Activated CD4-positive, alpha-beta T cell treated with anti-CD3 and anti-CD28 coated beads, Interleukin-2, amount 10 ng/mL, durations not matched to agents 7 days and 5 days (primary cell): Measurements from ENCODE around the gene GSX1. TPM values are rescaled to one million over a fixed set of nuclear protein-coding genes. Genes with fewer than 3 reads are reported as not detected.

Source experiments
- CTCF ChIA-PET: fragments of 350-600 bp; sonication (Branson Sonifier 250); formaldehyde crosslinking; loops from one replicate; lab custom pipeline; 2021; ENCODE audit warnings: antibody characterized with exemption; lab: Charles Lee
- POLR2A ChIA-PET: fragments of 350-600 bp; sonication (Branson Sonifier 250); formaldehyde crosslinking; loops from one replicate; lab custom pipeline; 2021; ENCODE audit warnings: antibody characterized with exemption; lab: Charles Lee
- DNase-seq: peaks from one replicate; pipeline ENCODE4 v3.0.0-alpha.2; 2020
- H3K27ac Mint-ChIP-seq: one replicate; pipeline ENCODE4 v1.8.0; 2021; ENCODE audit warnings: mild to moderate bottlenecking, moderate library complexity, mixed read lengths
- H3K27me3 Mint-ChIP-seq: one replicate; pipeline ENCODE4 v1.8.0; 2021; ENCODE audit warnings: mixed read lengths
- H3K36me3 Mint-ChIP-seq: one replicate; pipeline ENCODE4 v1.8.0; 2021; ENCODE audit warnings: low read depth, mixed read lengths
- H3K4me1 Mint-ChIP-seq: one replicate; pipeline ENCODE4 v1.8.0; 2021; ENCODE audit warnings: mixed read lengths
- H3K4me3 Mint-ChIP-seq: one replicate; pipeline ENCODE4 v1.8.0; 2021; ENCODE audit warnings: mild to moderate bottlenecking, moderate library complexity, mixed read lengths
- H3K9me3 Mint-ChIP-seq: one replicate; pipeline ENCODE4 v1.8.0; 2021; ENCODE audit warnings: mixed read lengths
- total RNA-seq, 2 experiments: library from RNA; stranded (reverse); gene quantifications; one replicate each; pipeline ENCODE4 v1.2.3, GENCODE V29; 2021

GSX1 gene
- total RNA-seq, 2 experiments from 2014 or later = not detected

DNA sequence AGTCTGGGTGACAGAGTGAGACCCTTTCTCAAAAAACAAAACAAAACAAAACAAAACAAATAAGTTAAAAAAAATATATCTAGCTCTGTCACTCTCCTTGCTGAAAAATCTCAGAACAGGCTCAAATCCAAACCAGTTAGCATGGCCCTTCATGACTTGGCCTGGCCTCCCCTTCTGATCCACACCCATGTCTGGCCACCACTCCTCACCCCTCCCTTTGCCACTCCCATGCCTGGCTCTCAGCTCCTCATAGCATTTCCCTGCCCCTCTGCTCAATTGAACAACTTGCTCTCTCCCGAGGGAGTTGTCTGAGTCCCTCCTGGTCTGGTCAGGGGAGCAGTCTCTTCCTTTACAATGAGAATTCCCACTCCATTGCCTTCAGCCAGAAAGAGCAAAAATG is 4.0 kb upstream of the GSX1 start:
- POLR2A ChIA-PET = no interaction called here
- CTCF ChIA-PET = interaction anchor here (2.0 kb wide), 1 partner anchor 38 kb away, joined by 5 read pairs; no protein-coding TSS in a partner anchor
- Mint-ChIP-seq H3K9me3 (no peaks in the 10 kb centered on the region), H3K4me3 (no peak overlapping the region), H3K27me3 (peaks cover 63% of the 10 kb centered on the region), H3K27ac (no peak overlapping the region), H3K4me1 (peaks cover 30% of the 10 kb centered on the region), H3K36me3 (no peaks in the 10 kb centered on the region)
- no peak for DNase-seq

DNA sequence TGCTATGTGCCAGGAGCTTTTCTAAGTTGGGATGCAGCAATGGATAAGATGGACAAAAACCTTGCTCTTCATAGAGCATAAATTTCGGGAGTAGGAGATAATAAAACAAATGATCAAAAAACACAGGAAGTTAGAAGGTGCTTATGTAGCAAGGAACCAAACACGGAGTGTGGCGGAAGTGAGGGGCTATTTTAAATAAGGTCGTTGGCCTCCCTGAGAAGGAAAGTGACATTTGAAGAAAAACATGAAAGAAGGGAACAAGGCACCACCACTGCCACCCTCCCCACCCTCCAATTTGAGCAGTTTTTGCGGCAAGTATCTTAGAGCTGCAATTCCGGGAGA is 3.2 kb upstream of the GSX1 start:
- H3K27ac Mint-ChIP-seq = peak overlapping the region; percentile 22
- POLR2A ChIA-PET = no interaction called here
- peak; percentile 18 for DNase-seq
- no peaks in the 10 kb centered on the region for H3K9me3 Mint-ChIP-seq
- H3K27me3 Mint-ChIP-seq = peaks cover 64% of the 10 kb centered on the region
- no peaks in the 10 kb centered on the region for H3K36me3 Mint-ChIP-seq
- peaks cover 30% of the 10 kb centered on the region for H3K4me1 Mint-ChIP-seq
- H3K4me3 Mint-ChIP-seq = peak overlapping the region; percentile 66
- CTCF ChIA-PET = no interaction called here

GRCh38 chr13:27789495-27790303 is 2.6 kb upstream of the GSX1 start:
- CTCF ChIA-PET = no interaction called here

DNA sequence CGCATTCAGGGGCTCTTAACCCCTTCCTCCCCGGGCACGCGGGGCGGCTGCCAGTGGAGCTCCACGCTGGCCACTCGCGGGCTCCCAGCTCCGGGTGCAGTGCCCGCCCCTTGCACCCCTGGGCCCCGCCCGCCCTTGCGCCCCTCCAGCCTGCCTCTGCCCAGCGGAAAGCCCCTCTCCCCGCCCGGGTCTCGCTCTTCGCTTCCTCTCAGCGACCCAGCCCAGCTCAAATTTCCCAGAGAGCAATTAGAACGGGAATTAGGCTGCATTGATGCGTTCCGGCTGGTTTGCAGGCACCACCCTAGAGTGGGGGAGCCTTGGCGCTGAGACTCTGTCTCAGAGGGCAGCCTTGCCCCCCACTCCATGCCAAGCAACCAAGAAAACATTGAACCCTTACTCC is 1.8 kb upstream of the GSX1 start:
- CTCF ChIA-PET = interaction anchor here (0.5 to 0.9 kb wide), 2 partner anchors 36 to 168 kb away, joined by 3 read pairs; no protein-coding TSS in a partner anchor
- H3K36me3 Mint-ChIP-seq = no peaks in the 10 kb centered on the region

More at GRCh38 chr13:27789495-27790303, 2.6 kb upstream of the GSX1 start:
- POLR2A ChIA-PET = interaction anchor here (0.6 kb wide), 1 partner anchor 596 kb away, joined by 5 read pairs; no protein-coding TSS in a partner anchor
- Mint-ChIP-seq H3K9me3 (no peaks in the 10 kb centered on the region), H3K4me1 (peaks cover 32% of the 10 kb centered on the region), H3K27me3 (peaks cover 66% of the 10 kb centered on the region), H3K27ac (peak overlapping the region; percentile 22), H3K36me3 (no peaks in the 10 kb centered on the region), H3K4me3 (peak overlapping the region; percentile 66)
- DNase-seq = no peak

DNA sequence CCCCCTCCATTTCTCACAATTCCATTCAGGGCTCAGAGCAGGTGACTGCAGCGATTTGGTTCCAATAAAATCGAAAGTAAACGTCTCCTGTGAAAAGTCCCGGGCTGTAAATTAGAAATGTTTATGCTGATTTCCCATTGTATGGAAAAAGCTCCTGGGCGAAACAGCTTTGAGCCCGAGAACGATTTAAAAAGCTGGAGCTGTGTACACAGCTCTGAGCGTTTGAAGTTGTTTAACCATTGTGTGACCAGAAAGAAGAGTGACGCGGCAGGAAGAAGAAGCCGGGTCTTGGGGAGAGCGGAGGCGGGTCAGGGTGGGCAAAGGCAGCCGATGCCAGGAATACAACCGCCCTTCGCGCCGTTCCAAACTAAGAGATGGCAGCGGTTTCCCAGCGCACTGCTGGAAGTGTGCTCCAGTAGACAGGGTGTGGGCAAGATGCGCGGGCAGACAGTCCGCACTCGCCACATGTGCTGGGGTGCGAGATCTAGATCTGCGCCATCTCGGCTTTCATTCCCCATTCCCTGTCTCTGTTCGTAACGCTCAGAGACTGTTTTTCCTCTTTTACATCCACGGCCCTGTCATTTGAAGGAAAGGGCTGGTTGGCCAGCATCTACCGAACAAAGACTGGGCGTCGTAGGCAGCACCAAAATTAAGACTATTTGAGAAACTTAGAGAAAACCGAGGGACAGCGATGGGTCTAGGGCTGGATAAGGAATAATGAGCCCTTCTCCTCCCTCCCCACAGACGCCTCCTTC is 960 bp upstream of the GSX1 start:
- Mint-ChIP-seq H3K27me3 (peaks cover 77% of the 10 kb centered on the region), H3K4me3 (peak overlapping the region; percentile 78), H3K9me3 (no peaks in the 10 kb centered on the region), H3K27ac (no peak overlapping the region), H3K4me1 (peaks cover 32% of the 10 kb centered on the region), H3K36me3 (no peaks in the 10 kb centered on the region)
- ChIA-PET CTCF (interaction anchor here (0.5 to 0.9 kb wide), 3 partner anchors 35 to 167 kb away, joined by 3 to 4 read pairs (median 3); no protein-coding TSS in a partner anchor), POLR2A (interaction anchor here (0.6 kb wide), 1 partner anchor 415 kb away, joined by 3 read pairs; no protein-coding TSS in a partner anchor)
- no peak for DNase-seq

More for the DNA sequence above, 1.8 kb upstream of the GSX1 start:
- peaks cover 32% of the 10 kb centered on the region for H3K4me1 Mint-ChIP-seq
- peak overlapping the region; percentile 78 for H3K4me3 Mint-ChIP-seq
- no peak overlapping the region for H3K27ac Mint-ChIP-seq
- peaks cover 72% of the 10 kb centered on the region for H3K27me3 Mint-ChIP-seq
- no peak for DNase-seq
- no peaks in the 10 kb centered on the region for H3K9me3 Mint-ChIP-seq
- POLR2A ChIA-PET = interaction anchor here (0.6 kb wide), 2 partner anchors 414 to 595 kb away, joined by 3 to 5 read pairs; no protein-coding TSS in a partner anchor

GRCh38 chr13:27791901-27792392 is 336 bp upstream of the GSX1 start:
- Mint-ChIP-seq H3K27me3 (peaks cover 80% of the 10 kb centered on the region), H3K9me3 (no peaks in the 10 kb centered on the region), H3K4me3 (peak overlapping the region; percentile 78), H3K4me1 (peaks cover 32% of the 10 kb centered on the region), H3K36me3 (no peaks in the 10 kb centered on the region), H3K27ac (peak overlapping the region; percentile 42)
- ChIA-PET CTCF (interaction anchor here (0.6 kb wide), 1 partner anchor 140 kb away, joined by 4 read pairs; no protein-coding TSS in a partner anchor), POLR2A (no interaction called here)
- DNase-seq = no peak

DNA sequence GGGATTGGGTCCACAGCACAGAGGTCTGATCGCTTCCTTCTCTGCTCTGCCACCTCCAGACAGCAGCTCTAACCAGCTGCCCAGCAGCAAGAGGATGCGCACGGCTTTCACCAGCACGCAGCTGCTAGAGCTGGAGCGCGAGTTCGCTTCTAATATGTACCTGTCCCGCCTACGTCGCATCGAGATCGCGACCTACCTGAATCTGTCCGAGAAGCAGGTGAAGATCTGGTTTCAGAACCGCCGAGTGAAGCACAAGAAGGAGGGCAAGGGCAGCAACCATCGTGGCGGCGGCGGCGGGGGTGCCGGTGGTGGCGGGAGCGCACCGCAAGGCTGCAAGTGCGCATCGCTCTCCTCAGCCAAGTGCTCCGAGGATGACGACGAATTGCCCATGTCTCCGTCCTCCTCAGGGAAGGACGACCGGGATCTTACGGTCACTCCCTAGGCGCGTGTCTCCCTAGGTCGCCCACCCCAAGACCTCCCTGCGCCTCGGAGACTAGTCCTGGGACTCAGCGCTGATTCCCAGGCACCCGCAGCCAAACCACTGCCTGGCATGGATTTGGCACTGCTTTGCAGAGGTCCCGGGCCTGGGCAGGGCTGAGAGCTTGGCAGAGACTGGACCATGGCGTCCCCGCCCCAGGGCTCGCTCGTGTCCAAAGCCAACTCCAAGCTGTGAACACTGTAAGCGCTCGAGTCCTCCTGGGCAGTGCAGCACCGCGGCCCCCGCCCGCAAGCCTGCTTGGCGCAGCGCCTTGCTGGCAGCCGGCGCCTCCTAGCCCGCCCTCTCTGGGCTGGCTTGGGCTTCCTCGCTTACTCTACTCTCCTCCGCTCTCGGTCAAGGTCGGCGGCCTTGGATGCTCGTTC is 1.5 kb downstream of the GSX1 start:
- Mint-ChIP-seq H3K4me1 (peaks cover 29% of the 10 kb centered on the region), H3K27ac (peak overlapping the region; percentile 54), H3K9me3 (no peaks in the 10 kb centered on the region), H3K4me3 (no peak overlapping the region), H3K27me3 (peaks cover 83% of the 10 kb centered on the region), H3K36me3 (no peaks in the 10 kb centered on the region)
- CTCF ChIA-PET = interaction anchor here (1.5 to 1.6 kb wide), 2 partner anchors 32 to 175 kb away, joined by 3 to 5 read pairs; partner anchors contain the start of gene CDX2
- POLR2A ChIA-PET = no interaction called here
- no peak for DNase-seq

- Mint-ChIP-seq H3K36me3 (no peaks in the 10 kb centered on the region), H3K4me1 (peaks cover 24% of the 10 kb centered on the region), H3K27ac (peak overlapping the region; percentile 1), H3K27me3 (peaks cover 84% of the 10 kb centered on the region), H3K9me3 (no peaks in the 10 kb centered on the region), H3K4me3 (no peak overlapping the region)
- CTCF ChIA-PET = interaction anchor here (1.5 to 1.6 kb wide), 2 partner anchors 31 to 175 kb away, joined by 3 to 5 read pairs; partner anchors contain the start of gene CDX2
- no peak for DNase-seq
- POLR2A ChIA-PET = no interaction called here
Measured at GRCh38 chr13:27794368-27794691, 2.0 kb downstream of the GSX1 start.

DNA sequence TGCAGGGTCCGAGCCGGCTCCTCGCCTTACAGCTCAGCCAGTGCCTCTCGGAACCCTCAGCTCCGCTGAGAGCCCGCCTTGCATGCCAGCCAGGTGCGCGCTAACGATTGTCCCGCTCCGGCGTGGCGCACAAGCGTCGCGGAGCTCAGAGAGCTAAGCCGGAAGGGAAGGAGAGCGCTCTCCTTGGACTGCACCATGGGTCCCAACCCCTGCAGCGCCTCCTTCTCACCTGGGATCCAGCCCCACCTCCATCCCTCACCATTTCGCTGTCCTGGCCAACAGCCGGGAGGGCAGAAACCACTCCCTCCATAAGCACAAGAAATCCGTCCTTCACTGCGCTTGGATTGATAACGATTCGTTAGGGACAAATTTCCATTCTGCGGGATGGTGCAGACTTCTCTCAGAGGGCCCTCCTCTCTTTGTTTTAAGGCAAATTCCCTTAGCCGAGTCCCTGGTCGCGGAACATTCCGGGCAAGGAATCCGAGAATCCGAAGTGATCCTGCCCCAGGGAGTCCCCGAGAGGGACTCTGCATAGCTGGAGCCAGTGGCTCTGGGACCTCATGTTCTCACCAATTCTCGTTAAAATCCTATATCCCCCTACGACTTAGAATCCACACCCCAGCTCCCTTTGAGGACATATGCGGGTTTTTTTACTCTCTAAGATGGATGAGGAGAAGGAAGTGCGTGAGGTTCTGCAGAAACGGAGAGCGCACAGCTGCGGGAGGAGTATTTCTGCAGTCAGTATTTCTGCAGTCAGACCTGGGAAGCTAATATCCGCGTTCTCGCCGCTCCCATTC is 2.8 kb downstream of the GSX1 start:
- Mint-ChIP-seq H3K27me3 (peaks cover 89% of the 10 kb centered on the region), H3K4me1 (peaks cover 22% of the 10 kb centered on the region), H3K9me3 (no peaks in the 10 kb centered on the region), H3K36me3 (no peaks in the 10 kb centered on the region), H3K4me3 (no peak overlapping the region), H3K27ac (no peak overlapping the region)
- DNase-seq = no peak
- POLR2A ChIA-PET = no interaction called here
- CTCF ChIA-PET = interaction anchor here (1.3 to 1.6 kb wide), 4 partner anchors 31 to 174 kb away, joined by 3 to 5 read pairs (median 4); partner anchors contain the start of genes CDX2 and PDX1

DNA sequence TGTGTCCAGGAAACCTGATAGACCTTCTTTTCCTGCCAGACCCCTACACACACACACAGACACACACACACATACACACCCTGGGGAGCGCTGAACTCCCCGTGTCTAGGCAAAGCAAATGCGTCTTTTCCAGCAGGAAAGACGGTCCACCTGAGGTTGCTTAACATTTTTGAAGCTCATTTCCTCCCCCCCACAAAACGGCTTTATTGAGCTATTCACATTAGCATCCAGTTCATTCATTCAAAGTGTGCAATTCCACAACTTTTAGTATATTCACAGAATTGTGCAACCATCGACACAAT is 3.4 kb downstream of the GSX1 start:
- no peaks in the 10 kb centered on the region for H3K9me3 Mint-ChIP-seq
- no peak for DNase-seq
- H3K27me3 Mint-ChIP-seq = peaks cover 91% of the 10 kb centered on the region
- POLR2A ChIA-PET = no interaction called here
- CTCF ChIA-PET = interaction anchor here (1.3 to 1.6 kb wide), 3 partner anchors 31 to 173 kb away, joined by 3 to 5 read pairs (median 4); partner anchors contain the start of genes CDX2 and PDX1
- no peak overlapping the region for H3K27ac Mint-ChIP-seq
- H3K36me3 Mint-ChIP-seq = no peaks in the 10 kb centered on the region
- H3K4me3 Mint-ChIP-seq = no peak overlapping the region
- H3K4me1 Mint-ChIP-seq = peaks cover 18% of the 10 kb centered on the region

DNA sequence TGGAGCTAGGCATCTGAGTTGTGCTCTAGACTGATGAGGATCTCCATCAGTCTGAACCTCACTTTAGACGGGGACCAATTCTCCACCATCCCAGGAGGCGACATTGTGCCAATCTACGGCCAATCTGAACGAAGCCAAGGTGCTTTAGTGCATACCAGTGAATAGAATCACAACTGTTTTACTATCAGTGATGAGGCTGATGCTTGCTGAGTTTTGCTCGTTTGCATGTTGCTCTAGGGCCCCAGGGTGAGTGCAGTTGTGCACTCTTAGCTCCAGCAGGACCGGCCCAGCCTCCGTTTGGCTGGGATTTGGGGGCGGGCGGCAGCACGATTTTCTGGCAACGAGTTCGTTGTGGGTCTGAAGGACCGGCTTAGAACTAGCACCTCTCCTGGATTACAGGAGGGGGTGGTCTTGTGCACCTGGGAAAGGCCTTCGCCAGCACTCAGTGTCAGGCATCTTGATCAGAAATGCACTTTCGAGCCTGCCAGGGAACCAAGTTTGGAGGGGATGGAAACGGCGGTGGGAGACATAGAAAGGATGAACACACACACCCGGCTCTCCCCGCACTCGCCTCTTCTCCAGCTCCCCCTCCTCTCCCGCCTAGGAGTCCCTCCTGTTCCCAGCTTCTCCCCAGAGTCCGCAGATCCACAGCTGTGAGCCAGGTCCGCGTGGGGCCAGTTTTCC is 4.4 kb downstream of the GSX1 start:
- Mint-ChIP-seq H3K27me3 (peaks cover 86% of the 10 kb centered on the region), H3K36me3 (no peaks in the 10 kb centered on the region), H3K27ac (no peak overlapping the region), H3K4me3 (no peak overlapping the region), H3K9me3 (no peaks in the 10 kb centered on the region), H3K4me1 (peaks cover 8% of the 10 kb centered on the region)
- no peak for DNase-seq
- CTCF ChIA-PET = interaction anchor here (1.2 to 1.6 kb wide), 4 partner anchors 30 to 435 kb away, joined by 3 to 5 read pairs (median 4); partner anchors contain the start of gene PDX1
- POLR2A ChIA-PET = no interaction called here
